ENCODE measurements around the gene CEP104.

The CEP104 gene

DNA sequence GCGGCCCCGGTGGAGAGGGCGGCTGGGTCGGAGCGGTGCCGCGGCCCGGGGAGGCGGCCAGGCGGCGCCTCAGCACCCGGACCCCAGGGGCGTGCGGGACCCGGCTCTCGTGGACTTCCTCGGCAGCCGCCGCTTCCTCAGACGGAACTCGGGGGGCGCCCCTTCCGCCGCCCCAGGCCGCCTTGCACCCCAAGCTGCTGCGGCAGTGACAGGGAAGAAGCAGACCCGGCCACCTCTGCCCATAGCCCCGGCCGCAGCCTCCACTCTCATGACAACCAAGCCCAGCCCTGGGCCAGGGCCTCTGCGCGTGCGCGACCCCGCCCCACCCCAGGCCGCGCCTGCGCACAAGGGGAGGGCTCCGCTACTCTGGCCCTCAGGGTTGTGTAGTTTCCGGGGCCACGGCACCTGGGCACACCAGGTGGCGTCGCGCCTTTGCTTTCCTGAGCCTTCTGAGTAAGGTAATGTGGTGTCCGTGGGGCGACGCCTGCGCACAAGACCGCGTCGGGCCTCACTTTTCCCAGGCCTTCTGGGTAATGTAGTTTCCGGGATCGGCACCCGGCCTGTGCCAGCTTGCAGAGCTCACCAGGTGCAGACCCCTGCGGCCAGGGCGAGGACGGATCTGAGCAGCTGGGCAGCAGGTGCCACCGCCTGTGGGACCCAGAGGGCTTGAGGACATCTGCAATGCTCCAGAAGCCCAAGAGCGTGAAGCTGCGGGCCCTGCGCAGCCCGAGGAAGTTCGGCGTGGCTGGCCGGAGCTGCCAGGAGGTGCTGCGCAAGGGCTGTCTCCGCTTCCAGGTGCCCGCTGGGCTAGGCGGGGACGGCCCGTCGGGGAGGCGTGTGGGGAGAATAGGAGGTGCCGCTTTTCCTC lies at the start of gene CEP104, which contains the start of gene DFFB:
Gene CEP104, minus strand, starts transcription at position 289 of the 868 bp plus-strand sequence. CDS start 4,804 bp downstream, outside the sequence.
Gene DFFB, plus strand, starts transcription at position 554 of the 868 bp plus-strand sequence. Its CDS starts 128 bp downstream, at position 682.
- DNase-seq (ENCODE audit: low spot score) = peak; percentile 99

DNA sequence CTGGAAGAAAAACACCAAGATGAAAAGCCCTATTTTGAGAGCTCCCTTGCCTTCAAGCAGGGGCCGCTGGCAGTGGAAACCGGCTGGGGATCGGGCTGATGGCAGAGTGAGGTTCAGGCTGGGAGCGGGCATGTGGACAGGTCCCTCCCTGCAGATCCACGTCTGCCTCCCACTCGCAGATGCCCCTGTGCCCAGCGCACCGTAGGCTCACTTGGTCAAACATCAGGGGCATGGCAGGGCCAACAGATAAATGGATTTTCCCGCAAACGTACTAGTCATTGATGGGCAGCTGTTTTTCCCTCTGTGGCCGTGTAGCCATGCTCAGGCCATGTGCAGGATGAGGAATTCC lies 49.6 kb upstream of the CEP104 start:
- no peak for DNase-seq (ENCODE audit: low spot score)

DNA sequence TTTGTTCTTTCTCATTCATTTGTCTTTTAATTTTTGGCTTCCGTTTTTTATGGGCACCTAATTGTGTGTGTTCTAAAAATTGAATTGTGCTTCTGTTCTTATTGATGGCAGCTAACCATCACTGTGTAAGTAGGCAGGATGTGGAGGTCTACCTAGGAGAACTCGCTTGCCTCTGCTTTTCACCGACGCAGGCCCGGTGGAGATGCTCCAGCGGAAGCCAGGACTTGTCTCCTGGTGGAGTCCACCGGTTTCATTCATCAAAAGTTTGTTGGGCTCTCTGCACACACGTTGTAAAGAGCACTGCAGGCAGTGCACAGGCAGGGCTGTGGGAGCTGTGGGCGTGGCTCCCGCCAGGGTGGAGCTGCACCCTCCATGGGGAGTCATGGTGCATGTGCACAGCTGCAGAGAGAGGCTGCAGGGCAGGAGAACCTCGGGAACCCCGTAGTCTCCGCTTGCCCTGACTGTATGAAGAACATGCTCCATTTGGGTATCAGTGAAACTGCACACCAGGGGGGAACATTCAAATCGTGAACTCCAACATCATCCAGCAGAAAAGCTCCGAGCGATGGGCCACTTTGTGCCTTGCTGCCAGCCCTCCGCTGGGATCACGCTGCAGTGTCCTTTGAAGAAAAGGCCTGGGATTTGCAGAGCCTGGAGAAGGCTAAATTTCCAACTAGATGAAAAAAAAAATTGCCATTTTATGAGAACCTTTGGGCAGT lies 49.1 kb upstream of the CEP104 start:
- no peak for DNase-seq (ENCODE audit: low spot score)

DNA sequence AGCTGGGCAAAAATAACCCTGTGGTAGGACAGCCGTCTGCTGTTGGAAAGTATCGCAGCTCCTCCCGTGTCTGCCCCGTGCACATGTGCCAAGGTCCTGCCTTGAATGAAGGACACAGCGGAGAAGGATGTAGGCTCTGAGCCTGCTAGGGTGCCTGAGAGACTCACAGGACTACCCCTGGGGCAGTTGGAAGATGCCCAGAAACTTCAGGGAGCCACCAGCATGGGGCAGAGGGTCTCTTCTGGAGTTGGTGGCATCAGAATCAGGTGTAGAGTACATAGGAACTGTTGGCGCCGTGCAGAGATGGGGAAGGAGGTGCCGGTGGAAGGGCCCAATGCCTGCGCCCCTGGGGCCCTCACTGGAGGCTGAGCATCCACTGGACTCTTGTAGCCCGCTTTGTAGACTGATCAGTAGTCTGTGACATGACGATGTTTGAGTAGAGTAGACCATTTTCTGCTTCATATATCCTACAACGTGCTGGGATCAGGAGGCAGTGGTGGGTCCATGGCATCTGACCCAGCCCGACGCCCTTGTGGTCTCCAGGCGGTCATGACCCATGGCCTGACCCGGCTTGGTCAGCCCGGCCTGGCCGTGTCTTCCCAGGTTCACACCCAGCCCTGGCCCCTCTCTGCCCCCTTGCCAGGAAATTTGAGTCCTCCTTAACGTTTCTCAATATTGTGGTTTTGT lies 48.4 kb upstream of the CEP104 start:
- DNase-seq (ENCODE audit: low spot score) = no peak

DNA sequence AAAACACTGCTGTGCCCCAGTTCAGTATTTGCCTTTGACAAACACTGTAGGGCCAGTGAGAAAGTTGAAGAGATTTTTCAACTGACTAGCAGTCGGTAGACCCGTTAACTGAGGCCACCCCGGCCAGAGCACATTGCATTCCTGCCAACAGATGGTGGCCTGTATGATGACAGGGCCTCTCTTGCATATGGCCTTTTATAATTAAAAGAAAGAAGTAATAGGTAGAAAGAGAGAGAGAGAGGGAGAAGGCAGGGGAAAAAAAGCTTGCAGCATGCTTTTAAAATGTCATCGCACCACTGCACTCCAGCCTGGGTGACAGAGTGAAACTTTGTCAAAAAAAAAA lies 47.8 kb upstream of the CEP104 start:
- no peak for DNase-seq (ENCODE audit: low spot score)

DNA sequence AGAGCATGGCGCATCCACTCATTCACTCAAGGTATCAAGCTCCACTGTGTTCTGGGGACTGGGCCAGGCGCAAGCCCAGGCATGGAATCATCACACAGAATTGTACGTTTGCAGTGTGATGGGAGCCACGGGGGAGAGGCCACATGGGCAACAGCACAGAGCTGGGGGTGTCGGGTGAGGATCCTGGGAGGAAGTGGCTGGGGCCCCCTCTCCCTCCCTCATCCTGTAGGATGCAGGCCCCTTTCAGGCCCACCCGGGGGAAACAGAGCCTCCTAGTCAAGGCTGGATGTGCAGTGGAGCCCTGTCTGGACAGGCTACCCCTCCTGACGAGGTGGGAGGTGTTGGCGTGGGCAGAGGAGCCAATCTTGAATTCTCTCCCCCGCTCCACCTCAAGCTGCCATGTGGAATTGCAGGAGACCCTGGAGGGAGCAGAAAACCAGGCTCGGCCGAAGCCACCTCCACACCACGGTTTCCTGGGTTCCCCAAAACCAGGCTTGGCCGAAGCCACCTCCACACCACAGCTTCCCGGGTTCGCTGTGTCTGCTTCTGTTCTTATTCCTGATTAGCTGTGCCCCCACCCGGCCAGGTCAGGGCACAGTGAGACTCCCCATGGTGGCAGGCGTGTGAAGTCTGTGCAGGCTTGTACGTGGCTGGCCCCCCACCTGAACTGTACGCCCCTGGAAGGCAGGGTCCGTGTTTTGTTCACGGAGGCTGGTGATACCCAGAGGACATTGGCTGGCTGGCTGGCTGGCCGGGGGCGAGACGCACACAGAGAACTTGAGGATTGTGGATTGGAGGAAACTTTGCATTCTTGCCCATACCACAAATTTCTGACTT lies 47.2 kb upstream of the CEP104 start:
- no peak for DNase-seq (ENCODE audit: low spot score)

DNA sequence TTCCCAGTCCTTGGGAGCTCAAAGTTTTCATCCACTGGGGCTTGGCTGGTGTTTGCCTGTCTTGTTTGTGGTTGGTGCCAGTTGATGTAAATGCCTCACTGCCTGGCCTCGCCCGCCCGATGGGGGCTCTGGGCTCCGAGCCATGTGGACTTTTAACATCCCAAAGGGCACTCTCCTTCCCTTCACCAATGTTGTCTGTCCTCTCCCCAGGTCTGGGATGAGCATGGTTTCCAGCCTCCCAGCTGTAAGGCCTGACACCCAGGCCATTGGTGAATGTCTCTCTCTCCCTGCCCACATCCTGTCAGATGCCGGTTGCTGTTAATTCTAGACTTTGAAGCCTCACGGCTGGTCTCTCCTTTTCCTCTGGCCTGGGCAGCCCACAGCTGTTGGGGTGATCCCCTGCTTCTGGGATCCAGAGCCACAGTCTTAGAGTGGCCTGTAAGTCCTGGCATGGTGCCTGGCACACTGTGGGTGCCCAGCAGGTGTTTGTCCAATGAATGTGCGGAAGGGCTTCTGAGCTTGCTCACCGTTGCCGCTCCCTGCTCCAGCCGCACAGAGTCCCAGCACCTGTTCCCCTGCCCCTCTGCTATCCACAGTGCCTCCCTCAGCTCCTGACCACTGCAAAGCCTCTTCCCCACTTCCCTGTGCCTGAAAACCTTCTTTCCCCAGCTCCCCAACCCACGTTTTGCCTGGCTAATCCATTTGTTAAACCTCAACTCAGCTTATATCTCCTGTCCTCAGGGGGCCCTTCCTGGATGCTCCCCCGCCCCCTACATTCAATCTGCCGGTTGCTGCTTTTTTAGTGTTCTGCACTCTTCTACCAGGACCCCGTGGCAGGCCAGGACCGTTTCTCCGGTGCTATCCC lies 46.4 kb upstream of the CEP104 start:
- no peak for DNase-seq (ENCODE audit: low spot score)

DNA sequence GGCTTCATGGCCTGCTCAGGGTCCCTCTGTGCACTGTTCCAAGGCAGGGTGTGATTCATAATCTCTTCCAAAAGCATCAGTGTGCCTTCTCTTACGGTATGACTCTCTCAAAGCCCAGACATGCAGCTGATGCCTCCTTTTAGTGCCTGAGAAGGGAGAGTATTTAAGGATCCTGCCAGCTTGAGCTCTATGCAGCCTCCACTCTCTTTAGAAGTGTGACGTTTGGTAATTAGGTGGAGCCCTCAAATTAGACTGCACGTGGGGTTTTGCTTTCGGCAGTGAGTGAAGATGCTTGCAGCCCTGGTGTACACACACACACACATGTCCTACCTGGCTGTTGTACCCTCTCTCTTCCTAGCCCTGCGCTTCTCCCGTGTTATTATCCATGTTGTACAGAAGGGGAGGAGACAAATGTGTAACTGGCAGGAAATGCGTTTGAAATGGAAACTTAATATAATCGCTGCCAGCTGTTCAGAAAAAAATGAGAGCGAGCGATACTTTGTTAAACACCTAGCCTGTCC lies 45.6 kb upstream of the CEP104 start:
- DNase-seq (ENCODE audit: low spot score) = no peak

DNA sequence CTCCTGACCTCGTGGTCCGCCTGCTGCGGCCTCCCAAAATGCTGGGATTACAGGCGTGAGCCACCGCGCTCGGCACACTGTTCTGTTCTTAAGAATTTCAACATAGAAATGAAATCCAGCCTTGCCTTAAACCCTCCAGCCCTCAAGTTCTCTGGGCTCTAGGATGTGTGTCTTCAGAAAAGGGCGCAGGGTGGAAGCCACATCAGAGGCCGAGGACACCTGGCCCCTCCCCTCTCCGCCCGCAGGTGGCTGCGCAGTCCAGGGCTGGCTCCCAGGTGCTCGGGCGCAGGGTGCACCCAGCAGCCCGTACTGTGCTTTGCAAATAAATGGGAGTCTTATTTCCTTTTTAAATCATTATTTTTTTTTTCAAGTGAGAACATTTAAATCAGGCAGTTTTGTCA lies 45.1 kb upstream of the CEP104 start:
- no peak for DNase-seq (ENCODE audit: low spot score)

DNA sequence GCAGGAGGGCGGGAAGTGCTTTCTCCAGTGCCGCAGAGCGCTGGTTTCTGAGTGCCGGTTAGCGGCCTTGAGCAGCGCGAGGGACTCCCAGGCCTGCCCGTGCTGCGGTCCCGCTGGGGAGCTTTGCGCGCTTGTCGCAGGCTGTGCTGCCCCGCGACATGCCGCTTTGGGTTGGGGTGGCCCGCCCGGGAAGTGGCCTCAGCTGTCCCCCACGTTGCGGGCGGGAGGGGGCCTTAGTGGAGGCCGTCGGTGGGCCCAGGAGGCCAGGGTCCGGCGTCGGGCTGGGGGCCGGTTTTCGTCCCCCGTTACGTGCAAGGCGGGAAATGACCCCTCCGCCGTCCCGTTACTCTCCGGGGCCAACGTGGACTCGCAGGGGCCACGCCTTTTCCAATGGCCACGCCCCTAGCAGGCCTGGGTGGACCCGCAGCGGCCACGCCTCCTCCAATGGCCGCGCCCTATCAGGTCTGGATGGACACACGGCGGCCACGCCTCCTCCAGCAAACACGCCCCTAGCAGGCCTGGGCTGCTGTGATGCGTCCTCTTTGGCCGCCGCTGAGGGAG lies 44.0 kb upstream of the CEP104 start:
- DNase-seq (ENCODE audit: low spot score) = peak; percentile 95

DNA sequence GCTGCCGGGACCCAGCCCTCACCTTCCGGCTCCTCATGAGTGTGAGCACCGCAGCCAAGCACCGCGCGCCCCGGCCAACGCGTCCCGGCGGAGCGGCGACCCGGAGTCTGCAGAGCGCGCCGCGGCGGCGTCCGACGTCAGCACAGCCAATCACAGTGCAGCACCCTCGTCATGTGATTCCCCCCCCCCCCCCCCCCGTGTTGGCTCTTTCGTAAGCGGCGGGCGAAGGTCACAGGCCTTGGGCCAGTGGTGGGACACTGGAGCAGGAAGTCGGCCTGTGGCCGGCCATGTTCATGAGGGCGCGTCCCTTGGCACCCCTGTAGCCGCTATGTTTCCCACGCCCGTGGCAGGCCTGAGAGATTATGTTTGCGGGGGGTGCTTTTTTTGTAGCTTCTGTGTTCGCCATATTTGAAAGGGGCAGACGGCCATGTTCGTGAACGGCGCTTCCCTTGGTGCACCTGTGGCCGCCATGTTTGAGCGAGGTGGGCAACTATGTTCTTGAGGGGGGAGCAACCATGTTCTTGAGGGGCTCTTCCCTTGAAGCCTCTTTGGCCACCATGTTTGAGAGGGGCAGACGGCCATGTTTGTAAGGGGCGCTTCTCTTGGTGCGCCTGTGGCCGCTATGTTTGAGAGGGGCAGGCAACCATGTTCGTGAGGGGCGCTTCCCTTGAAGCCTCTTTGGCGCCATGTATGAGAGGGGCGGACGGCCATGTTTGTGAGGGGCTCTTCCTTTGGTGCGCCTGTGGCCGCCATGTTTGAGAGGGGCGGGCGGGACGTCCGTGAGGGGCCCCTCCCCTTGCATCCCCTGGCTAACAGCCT lies 43.3 kb upstream of the CEP104 start, which contains the start of gene C1orf174:
Gene C1orf174, minus strand, starts transcription at position 123 of the 819 bp plus-strand sequence. Its CDS starts 86 bp downstream, at position 37.
- DNase-seq (ENCODE audit: low spot score) = peak; percentile 92

DNA sequence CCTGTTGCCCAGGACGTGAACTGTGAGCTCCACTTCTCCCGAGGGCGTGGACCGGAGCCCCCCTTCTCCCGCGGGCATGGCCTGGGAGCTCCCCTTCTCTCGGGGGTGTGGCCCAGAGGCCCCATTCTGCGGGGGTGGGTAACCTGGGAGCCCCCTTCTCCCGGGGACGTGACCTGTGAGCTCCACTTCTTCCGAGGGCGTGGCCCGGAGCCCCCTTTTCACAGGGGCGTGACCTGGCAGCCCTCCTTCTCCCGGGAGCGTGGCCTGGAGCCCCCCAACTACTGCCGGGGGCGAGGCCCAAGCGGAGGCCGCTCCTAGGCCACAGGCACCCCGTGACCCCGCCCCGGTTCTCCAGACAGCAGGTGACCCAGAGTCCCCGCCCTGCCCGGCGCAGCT lies 42.7 kb upstream of the CEP104 start:
- DNase-seq (ENCODE audit: low spot score) = peak; percentile 42

DNA sequence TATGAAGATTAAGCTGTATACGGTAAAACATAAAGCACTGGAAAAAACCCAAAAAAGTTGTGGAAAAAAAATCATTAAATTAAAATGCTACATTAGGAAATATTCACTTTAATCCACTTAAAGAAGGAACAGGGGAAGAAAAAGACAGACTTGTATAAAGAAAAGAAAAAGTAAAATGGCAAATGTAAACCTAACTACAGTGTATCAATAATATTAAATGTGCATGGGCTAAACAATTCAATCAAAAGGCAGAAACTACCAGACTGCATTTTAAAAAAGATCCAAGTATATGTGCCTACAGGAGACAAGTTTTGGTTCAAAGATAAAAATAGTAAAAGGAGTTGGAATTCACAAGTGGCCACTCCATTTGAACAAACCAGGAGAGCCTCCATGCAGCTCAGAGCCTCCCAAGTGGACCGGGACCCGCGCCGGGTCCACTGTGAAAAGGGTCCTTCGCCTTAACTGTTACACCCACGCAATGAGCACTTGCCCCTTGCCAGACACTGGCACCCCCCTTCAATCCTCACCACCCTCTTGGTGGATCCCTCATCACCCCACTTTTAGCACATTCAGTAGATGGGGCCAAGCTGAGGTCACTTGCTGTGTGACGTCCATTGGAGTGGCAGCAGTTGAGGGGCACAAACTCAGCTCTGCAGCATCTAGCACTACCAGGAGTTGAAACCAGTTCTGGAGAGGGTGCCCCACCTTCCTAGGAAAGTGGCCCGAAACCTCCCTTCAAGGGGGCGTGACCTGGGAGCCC lies 42.2 kb upstream of the CEP104 start:
- DNase-seq (ENCODE audit: low spot score) = no peak

DNA sequence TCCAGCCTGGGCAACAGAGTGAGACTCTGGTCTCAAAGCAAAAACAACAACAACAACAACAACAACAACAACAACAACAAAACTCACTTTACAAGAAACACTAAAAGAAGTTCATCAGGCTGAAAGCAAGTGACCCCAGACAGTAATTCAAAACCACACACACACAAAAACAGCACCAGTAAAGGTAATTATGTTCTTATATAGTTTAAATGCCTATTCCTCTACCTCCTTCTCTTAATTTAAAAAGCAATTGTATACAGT lies 41.4 kb upstream of the CEP104 start:
- no peak for DNase-seq (ENCODE audit: low spot score)

DNA sequence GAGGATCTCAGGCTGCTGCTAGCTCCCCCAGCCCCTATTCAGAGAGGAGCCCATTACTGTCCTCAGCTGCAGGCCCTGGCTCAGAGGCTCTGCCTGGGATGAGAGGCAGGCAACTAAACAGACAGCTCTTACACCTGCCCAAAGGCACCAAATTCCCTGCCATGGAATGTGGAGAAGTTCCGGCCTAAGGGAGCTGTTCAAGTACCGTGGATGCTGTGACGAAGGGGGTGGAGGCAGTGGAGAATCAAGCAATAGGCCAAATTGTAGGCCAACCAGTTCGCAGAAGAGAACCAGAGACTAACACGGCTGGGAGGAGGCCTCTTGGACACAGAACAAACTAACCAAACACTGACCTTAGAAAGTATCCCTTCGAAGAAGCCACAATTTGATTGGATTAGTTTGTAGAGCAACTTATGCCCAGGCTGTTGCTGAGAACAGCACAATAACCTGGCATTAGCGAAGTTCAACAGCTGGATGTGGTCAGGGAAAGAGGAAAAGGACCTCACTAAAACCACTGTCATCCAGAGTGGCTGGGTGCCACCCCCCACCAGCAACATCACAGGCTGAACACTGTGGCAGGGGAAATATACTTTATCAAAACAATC lies 39.5 kb upstream of the CEP104 start:
- no peak for DNase-seq (ENCODE audit: low spot score)

DNA sequence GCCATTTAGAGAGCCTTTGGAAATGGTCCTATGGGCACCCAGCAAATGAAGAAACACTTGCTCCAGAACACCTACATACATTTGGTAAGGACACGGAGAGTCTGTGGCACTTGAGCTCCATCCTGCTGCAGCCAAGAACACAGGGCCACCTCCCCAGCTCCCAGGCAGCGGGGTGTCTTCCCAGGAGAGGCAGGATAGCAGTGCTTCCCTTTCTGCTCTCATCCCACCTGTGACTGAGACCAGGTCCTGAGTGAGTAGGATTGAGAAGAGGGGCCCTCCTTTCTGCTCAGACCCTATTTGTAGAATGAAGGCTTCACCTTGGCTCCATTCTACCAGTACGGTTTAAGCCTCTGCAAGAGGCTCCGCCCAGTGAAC lies 38.9 kb upstream of the CEP104 start:
- no peak for DNase-seq (ENCODE audit: low spot score)

DNA sequence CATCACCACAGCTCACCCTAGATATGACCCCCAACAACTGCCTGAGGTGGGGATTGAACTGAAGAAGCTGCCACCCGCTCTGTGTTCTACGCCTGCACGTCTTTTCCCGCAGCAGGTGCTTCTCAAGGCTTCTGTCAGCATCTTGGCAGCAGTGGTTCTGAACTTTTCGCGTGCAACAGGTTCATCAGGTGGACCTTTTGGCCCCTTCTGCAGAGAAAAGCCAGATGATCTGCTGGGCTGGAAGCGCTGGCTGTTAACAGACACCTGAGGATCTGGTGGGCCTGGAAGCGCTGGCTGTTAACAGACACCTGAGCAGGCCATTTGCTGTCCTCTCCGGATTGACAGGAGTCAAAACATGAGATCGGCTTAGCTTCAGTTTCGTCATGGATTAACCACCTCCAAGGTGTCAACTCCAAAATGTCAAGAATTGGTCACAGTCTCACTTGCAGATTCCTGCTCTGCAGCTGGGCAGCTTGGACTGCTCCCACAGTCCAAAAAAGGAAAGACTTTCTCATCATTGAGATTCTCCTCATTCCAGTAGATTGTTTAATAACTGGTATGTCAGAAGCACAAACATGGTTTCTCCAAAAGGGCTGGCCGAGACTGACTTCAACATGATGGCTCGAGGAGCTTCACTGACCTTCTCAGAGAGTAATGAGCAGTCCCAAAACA lies 38.4 kb upstream of the CEP104 start:
- no peak for DNase-seq (ENCODE audit: low spot score)

Measured in HuH-7.5 (cell line).